Common myeloid progenitor, CD34-positive (primary cell): Measurements from ENCODE around the gene ZMYND11.
A peak's percentile ranks its signal among the peaks of the same experiment; 100 is the strongest.

Experiments
- CTCF ChIA-PET: fragments of 350-600 bp; sonication (Branson Sonifier 250); formaldehyde crosslinking; loops from one replicate; lab custom pipeline; 2021; ENCODE audit warnings: antibody characterized with exemption; lab: Charles Lee
- POLR2A ChIA-PET: fragments of 350-600 bp; sonication (Branson Sonifier 250); formaldehyde crosslinking; loops from one replicate; lab custom pipeline; 2021; ENCODE audit warnings: antibody characterized with exemption; lab: Charles Lee
- DNase-seq, 3 donors: peaks; one replicate each; pipeline versions ENCODE4 v3.0.0 to v3.0.0-alpha.2; 2013
- H3K27ac ChIP-seq, 2 experiments: 1 replicate in 1 of 2; 2 replicates in 1 of 2; pipeline ENCODE4 v1.7.0; 2013; ENCODE audit warnings: inconsistent platforms in 2 of 2, low read length in 2 of 2, mild to moderate bottlenecking in 2 of 2, low read depth in 1 of 2, moderate library complexity in 1 of 2; ENCODE audit not compliant: severe bottlenecking in 2 of 2, insufficient read depth in 1 of 2, poor library complexity in 1 of 2
- H3K27me3 ChIP-seq, 5 experiments: replicated peaks in 2 of 5; 1 replicate in 3 of 5; 2 replicates in 2 of 5; pipeline versions ENCODE4 v1.6.1 to v1.7.0; 2013; ENCODE audit warnings: low read length in 4 of 5, mild to moderate bottlenecking in 2 of 5, moderate library complexity in 2 of 5, inconsistent platforms in 1 of 5; ENCODE audit not compliant: insufficient read depth in 5 of 5, control insufficient read depth in 4 of 5
- H3K36me3 ChIP-seq, 4 experiments: 1 replicate in 2 of 4; 2 replicates in 2 of 4; pipeline versions ENCODE4 v1.6.1 to v1.7.0; 2013; ENCODE audit warnings: low read length in 3 of 4, control low read depth in 1 of 4, mild to moderate bottlenecking in 1 of 4; ENCODE audit not compliant: control insufficient read depth in 4 of 4, insufficient read depth in 4 of 4
- H3K4me1 ChIP-seq, 4 experiments: 1 replicate in 3 of 4; 2 replicates in 1 of 4; pipeline versions ENCODE4 v1.6.1 to v1.7.1; 2013; ENCODE audit warnings: low read length in 3 of 4, mild to moderate bottlenecking in 3 of 4, control low read depth in 1 of 4, inconsistent platforms in 1 of 4, moderate library complexity in 1 of 4; ENCODE audit not compliant: control insufficient read depth in 4 of 4, insufficient read depth in 4 of 4; ENCODE audit errors: control extremely low read depth in 1 of 4
- H3K4me3 ChIP-seq, 7 experiments: 1 replicate in 4 of 7; 2 replicates in 3 of 7; pipeline versions ENCODE4 v1.5.1 to v1.7.0; 2013; ENCODE audit warnings: mild to moderate bottlenecking in 7 of 7, low read length in 6 of 7, moderate library complexity in 6 of 7, inconsistent platforms in 2 of 7, low read depth in 2 of 7, control low read depth in 1 of 7; ENCODE audit not compliant: insufficient read depth in 4 of 7, control insufficient read depth in 1 of 7; ENCODE audit errors: extremely low read depth in 1 of 7
- H3K9me3 ChIP-seq, 5 experiments: 1 replicate in 4 of 5; 2 replicates in 1 of 5; pipeline versions ENCODE4 v1.6.1 to v1.7.1; 2013; ENCODE audit warnings: low read length in 4 of 5, mild to moderate bottlenecking in 2 of 5, inconsistent platforms in 1 of 5, low read depth in 1 of 5, moderate library complexity in 1 of 5; ENCODE audit not compliant: control insufficient read depth in 4 of 5, insufficient read depth in 2 of 5; ENCODE audit errors: control extremely low read depth in 1 of 5
- WGBS: methylation state at CpG from one replicate; pipeline ENCODE4 v1.1.5; 2013; ENCODE audit not compliant: insufficient coverage; 5-methylcytosine and 5-hydroxymethylcytosine counted together

ZMYND11 gene

GRCh38 chr10:105806-106205 is 29.4 kb upstream of the ZMYND11 start:
- POLR2A ChIA-PET: no interaction called here
- WGBS: 100% methylated on average over 4 of the region's 4 CpGs
- DNase-seq: no peak
- H3K36me3 ChIP-seq: no peaks in the 10 kb centered on the region
- CTCF ChIA-PET: no interaction called here
- no peak overlapping the region for H3K4me3 ChIP-seq
- H3K4me1 ChIP-seq: no peaks in the 10 kb centered on the region
- H3K27ac ChIP-seq: no peak overlapping the region
- no peaks in the 10 kb centered on the region for H3K27me3 ChIP-seq
- H3K9me3 ChIP-seq: peaks cover 0 to 16% (median 9%) of the 10 kb centered on the region in 5 experiments

- Histone ChIP-seq H3K27me3 (no peaks in the 10 kb centered on the region), H3K4me3 (no peak overlapping the region), H3K9me3 (peaks cover 0 to 16% (median 9%) of the 10 kb centered on the region in 5 experiments), H3K4me1 (no peaks in the 10 kb centered on the region), H3K36me3 (no peaks in the 10 kb centered on the region), H3K27ac (no peak overlapping the region)
- ChIA-PET CTCF (no interaction called here), POLR2A (no interaction called here)
- WGBS: 81% methylated on average over 6 of the region's 6 CpGs
- no peak for DNase-seq
Measured at GRCh38 chr10:106740-107139, 28.5 kb upstream of the ZMYND11 start.

- Histone ChIP-seq H3K36me3 (no peaks in the 10 kb centered on the region), H3K9me3 (no peaks in the 10 kb centered on the region), H3K27me3 (no peaks in the 10 kb centered on the region), H3K27ac (no peak overlapping the region), H3K4me1 (no peaks in the 10 kb centered on the region), H3K4me3 (no peak overlapping the region)
- DNase-seq: no peak
- 73% methylated on average over 2 of the region's 3 CpGs for WGBS
- POLR2A ChIA-PET: no interaction called here
- CTCF ChIA-PET: no interaction called here
Measured at GRCh38 chr10:112246-112645, 23.0 kb upstream of the ZMYND11 start.

- POLR2A ChIA-PET: no interaction called here
- Histone ChIP-seq H3K4me1 (peaks cover 0 to 13% (median 6%) of the 10 kb centered on the region in 4 experiments), H3K27me3 (no peaks in the 10 kb centered on the region), H3K4me3 (no peak overlapping the region), H3K36me3 (no peaks in the 10 kb centered on the region), H3K9me3 (peaks cover 0 to 2% (median 0%) of the 10 kb centered on the region in 5 experiments), H3K27ac (no peak overlapping the region)
- CTCF ChIA-PET: no interaction called here
- DNase-seq: no peak
- whole genome bisulfite sequencing: no CpG with 5 or more reads among the region's 1 CpG
Measured at GRCh38 chr10:124874-125273, 10.4 kb upstream of the ZMYND11 start.

- ChIA-PET CTCF (no interaction called here), POLR2A (no interaction called here)
- peak overlapping the region in 6 of 7 experiments; percentile 37 to 79 (median 62) for H3K4me3 ChIP-seq
Measured at GRCh38 chr10:127612-128432, 7.4 kb upstream of the ZMYND11 start.

GRCh38 chr10:129810-130209 is 5.4 kb upstream of the ZMYND11 start:
- WGBS: 3% methylated on average over 3 of the region's 4 CpGs
- peak in 2 of 3 donors; percentile 18 to 40 for DNase-seq
- CTCF ChIA-PET: interaction anchor here (1.0 to 1.7 kb wide), 2 partner anchors 10 to 100 kb away, joined by 3 to 4 read pairs; no protein-coding TSS in a partner anchor

More at GRCh38 chr10:127612-128432, 7.4 kb upstream of the ZMYND11 start:
- H3K9me3 ChIP-seq: no peaks in the 10 kb centered on the region
- H3K27ac ChIP-seq: peak overlapping the region; percentile 33 to 62
- H3K27me3 ChIP-seq: no peaks in the 10 kb centered on the region
- H3K36me3 ChIP-seq: no peaks in the 10 kb centered on the region
- peak; percentile 83 to 91 (median 89) for DNase-seq
- peaks cover 0 to 18% (median 9%) of the 10 kb centered on the region in 4 experiments for H3K4me1 ChIP-seq
- WGBS: 0% methylated on average over 4 of the region's 9 CpGs

More at GRCh38 chr10:129810-130209, 5.4 kb upstream of the ZMYND11 start:
- Histone ChIP-seq H3K27ac (no peak overlapping the region), H3K4me3 (peak overlapping the region in 1 of 7 experiments; percentile 28), H3K27me3 (no peaks in the 10 kb centered on the region), H3K9me3 (no peaks in the 10 kb centered on the region), H3K36me3 (no peaks in the 10 kb centered on the region), H3K4me1 (peaks cover 11 to 32% (median 19%) of the 10 kb centered on the region in 4 experiments)
- POLR2A ChIA-PET: no interaction called here
